CD4-positive, alpha-beta T cell (primary cell): ENCODE results near the gene SREK1. TPM values are rescaled to one million over a fixed set of nuclear protein-coding genes. Genes with fewer than 3 reads are reported as not detected.

ENCODE experiments used
- ATAC-seq: fragments of 200-7000 bp; cut with Tn5 transposase; one replicate; pipeline ENCODE4 v1.10.0; 2022; ENCODE audit warnings: mild to moderate bottlenecking; ENCODE audit not compliant: poor library complexity
- CTCF ChIA-PET: fragments of 350-600 bp; sonication (Branson Sonifier 250); formaldehyde crosslinking; loops from one replicate; lab custom pipeline; 2021; ENCODE audit warnings: antibody characterized with exemption, inconsistent platforms; lab: Charles Lee
- POLR2A ChIA-PET: fragments of 350-600 bp; sonication (Branson Sonifier 250); formaldehyde crosslinking; loops from one replicate; lab custom pipeline; 2021; ENCODE audit warnings: antibody characterized with exemption, inconsistent platforms; lab: Charles Lee
- DNase-seq, 14 experiments: peaks; one replicate each; pipeline ENCODE4 v3.0.0-alpha.2; 2013 to 2020; ENCODE audit warnings: mixed read lengths in 2 of 14
- H3K27ac ChIP-seq, 2 donors: one replicate each; pipeline versions ENCODE4 v1.5.1 to v1.7.0; 2013; ENCODE audit warnings: low read length in 2 of 2, low read depth in 1 of 2, mild to moderate bottlenecking in 1 of 2
- H3K27me3 ChIP-seq, 2 experiments: 1 replicate in 1 of 2; 2 replicates in 1 of 2; pipeline versions ENCODE4 v1.6.1 to v1.7.0; 2013; ENCODE audit warnings: low read length in 2 of 2, control low read depth in 1 of 2, mild to moderate bottlenecking in 1 of 2, moderate library complexity in 1 of 2; ENCODE audit not compliant: insufficient read depth in 2 of 2, control insufficient read depth in 1 of 2
- H3K36me3 ChIP-seq: one replicate; pipeline ENCODE4 v1.6.1; 2013; ENCODE audit warnings: low read length, control low read depth; ENCODE audit not compliant: insufficient read depth
- H3K4me1 ChIP-seq: one replicate; pipeline ENCODE4 v1.6.1; 2013; ENCODE audit warnings: low read length, control low read depth; ENCODE audit not compliant: insufficient read depth
- H3K4me3 ChIP-seq: one replicate; pipeline ENCODE4 v1.5.1; 2013; ENCODE audit warnings: mild to moderate bottlenecking, low read length, moderate library complexity
- H3K9me3 ChIP-seq, 2 experiments: 1 replicate in 1 of 2; 2 replicates in 1 of 2; pipeline versions ENCODE4 v1.6.1 to v1.7.0; 2013; ENCODE audit warnings: low read length in 2 of 2, mild to moderate bottlenecking in 2 of 2, control low read depth in 1 of 2, moderate library complexity in 1 of 2; ENCODE audit not compliant: control insufficient read depth in 1 of 2, insufficient read depth in 1 of 2
- H3K27ac Mint-ChIP-seq: one replicate; pipeline ENCODE4 v1.8.0; 2020; ENCODE audit warnings: mixed read lengths
- H3K27me3 Mint-ChIP-seq: one replicate; pipeline ENCODE4 v1.8.0; 2021; ENCODE audit warnings: mixed read lengths
- H3K36me3 Mint-ChIP-seq: one replicate; pipeline ENCODE4 v1.8.0; 2021; ENCODE audit warnings: low read depth, mixed read lengths
- H3K4me1 Mint-ChIP-seq: one replicate; pipeline ENCODE4 v1.8.0; 2021; ENCODE audit warnings: low read depth, mixed read lengths
- H3K4me3 Mint-ChIP-seq: one replicate; pipeline ENCODE4 v1.8.0; 2020; ENCODE audit warnings: mild to moderate bottlenecking, mixed read lengths
- H3K9me3 Mint-ChIP-seq: one replicate; pipeline ENCODE4 v1.8.0; 2020; ENCODE audit warnings: mixed read lengths
- CTCF ChIP-seq: fragments of 200-600 bp; IDR thresholded peaks from one replicate; pipeline ENCODE4 v1.8.0; 2022; ENCODE audit warnings: antibody characterized with exemption, mild to moderate bottlenecking
- intact Hi-C, 2 experiments: fragments of 100-400 bp; cut with DNase I in 1 of 2; cut with micrococcal nuclease in 1 of 2; formaldehyde crosslinking; loops; one replicate each; pipeline versions ENCODE4 v1.15.1 to v1.9.0; 2023 to 2025; cut with DNase I, micrococcal nuclease
- total RNA-seq, 174 experiments: library from RNA in 2 of 174; stranded (reverse) in 2 of 174; gene quantifications; one replicate each; pipeline ENCODE4 v1.2.3 and lab custom pipeline; 2021 to 2026

Gene SREK1
- total RNA-seq, 2 experiments from 2014 or later: 137 to 155 TPM

GRCh38 chr5:66171349-66172344 lies 27.5 kb downstream of the SREK1 start:
- Mint-ChIP-seq H3K9me3 (no peaks in the 10 kb centered on the region), H3K27ac (peak overlapping the region; percentile 85), H3K4me3 (peak overlapping the region; percentile 36), H3K4me1 (peaks cover 41% of the 10 kb centered on the region), H3K27me3 (no peaks in the 10 kb centered on the region), H3K36me3 (peaks cover 68% of the 10 kb centered on the region)
- Histone ChIP-seq H3K9me3 (no peaks in the 10 kb centered on the region), H3K4me3 (no peak overlapping the region), H3K27me3 (no peaks in the 10 kb centered on the region), H3K36me3 (peaks cover 62% of the 10 kb centered on the region), H3K27ac (peak overlapping the region in 1 of 2 donors; percentile 6), H3K4me1 (no peaks in the 10 kb centered on the region)
- ChIA-PET CTCF (interaction anchor here (0.6 to 1.4 kb wide), 8 partner anchors 9 to 247 kb away, joined by 3 to 5 read pairs (median 3); partner anchors contain the start of gene ERBIN), POLR2A (interaction anchor here (1.0 to 2.2 kb wide), 4 partner anchors 9 to 411 kb away, joined by 3 to 13 read pairs (median 6); partner anchors contain the start of genes ERBIN and SREK1)
- peak; percentile 69 for TF ChIP-seq CTCF
- DNase-seq: peak; percentile 20 to 89 (median 44)
- intact Hi-C loops: loop anchor here (1.0 to 5.0 kb wide), 6 partner anchors 27 to 586 kb away; partner anchors contain the start of gene SREK1 (in 1 of the 2)
- peak; percentile 68 for ATAC-seq

GRCh38 chr5:66174338-66174737 lies 30.2 kb downstream of the SREK1 start:
- peak; percentile 4 for TF ChIP-seq CTCF
- POLR2A ChIA-PET: no interaction called here
- CTCF ChIA-PET: interaction anchor here (1.1 to 1.5 kb wide), 2 partner anchors 9 to 10 kb away, joined by 3 read pairs; no protein-coding TSS in a partner anchor
- Histone ChIP-seq H3K9me3 (no peaks in the 10 kb centered on the region), H3K4me3 (no peak overlapping the region), H3K4me1 (no peaks in the 10 kb centered on the region), H3K27ac (no peak overlapping the region), H3K36me3 (peaks cover 74% of the 10 kb centered on the region), H3K27me3 (no peaks in the 10 kb centered on the region)
- H3K4me3 Mint-ChIP-seq: no peak overlapping the region
- H3K27ac Mint-ChIP-seq: no peak overlapping the region
- H3K9me3 Mint-ChIP-seq: no peaks in the 10 kb centered on the region
- peaks cover 33% of the 10 kb centered on the region for H3K4me1 Mint-ChIP-seq
- H3K36me3 Mint-ChIP-seq: peaks cover 84% of the 10 kb centered on the region
- intact Hi-C loops: loop anchor here (5.0 kb wide), 2 partner anchors 412 to 583 kb away; no protein-coding TSS in a partner anchor
- H3K27me3 Mint-ChIP-seq: no peaks in the 10 kb centered on the region
- ATAC-seq: no peak
- peak in 1 of 14 experiments; percentile 25 for DNase-seq

- peaks cover 5% of the 10 kb centered on the region for H3K4me1 Mint-ChIP-seq
- no peaks in the 10 kb centered on the region for H3K9me3 ChIP-seq
- peaks cover 74% of the 10 kb centered on the region for H3K36me3 ChIP-seq
- H3K4me3 Mint-ChIP-seq: no peak overlapping the region
- no peaks in the 10 kb centered on the region for H3K9me3 Mint-ChIP-seq
- no peak for DNase-seq
- no peaks in the 10 kb centered on the region for H3K4me1 ChIP-seq
- no peaks in the 10 kb centered on the region for H3K27me3 Mint-ChIP-seq
- intact Hi-C loops: no loop called here
- ChIA-PET POLR2A (no interaction called here), CTCF (no interaction called here)
- no peaks in the 10 kb centered on the region for H3K27me3 ChIP-seq
- H3K27ac ChIP-seq: no peak overlapping the region
- H3K27ac Mint-ChIP-seq: no peak overlapping the region
- TF ChIP-seq CTCF: no peak
- no peak overlapping the region for H3K4me3 ChIP-seq
- ATAC-seq: no peak
- H3K36me3 Mint-ChIP-seq: peaks cover 84% of the 10 kb centered on the region
Measured at GRCh38 chr5:66178799-66179198, 34.7 kb downstream of the SREK1 start.
